Measurements from ENCODE around the gene AHNAK.

DNA sequence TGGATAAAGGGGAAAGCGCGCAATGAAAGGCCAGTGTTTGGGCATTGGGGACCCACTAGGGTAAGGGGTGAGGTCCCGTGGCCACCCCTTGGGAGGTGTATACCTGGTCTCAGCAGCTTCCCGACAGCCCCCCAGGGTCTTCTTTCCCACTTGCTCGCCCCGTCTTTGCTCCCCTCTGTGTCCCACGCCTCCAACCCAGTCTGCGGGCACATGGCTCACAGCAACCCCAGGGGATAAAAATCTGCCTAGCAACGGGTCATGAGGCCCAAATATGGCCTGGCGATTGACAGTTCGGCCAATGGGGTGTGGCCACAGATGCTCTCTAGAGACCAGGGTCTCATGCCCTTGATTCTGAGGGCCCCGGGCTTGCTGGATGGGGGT lies 41.6 kb downstream of the AHNAK start:
- TF ChIP-seq, protein P1, sequence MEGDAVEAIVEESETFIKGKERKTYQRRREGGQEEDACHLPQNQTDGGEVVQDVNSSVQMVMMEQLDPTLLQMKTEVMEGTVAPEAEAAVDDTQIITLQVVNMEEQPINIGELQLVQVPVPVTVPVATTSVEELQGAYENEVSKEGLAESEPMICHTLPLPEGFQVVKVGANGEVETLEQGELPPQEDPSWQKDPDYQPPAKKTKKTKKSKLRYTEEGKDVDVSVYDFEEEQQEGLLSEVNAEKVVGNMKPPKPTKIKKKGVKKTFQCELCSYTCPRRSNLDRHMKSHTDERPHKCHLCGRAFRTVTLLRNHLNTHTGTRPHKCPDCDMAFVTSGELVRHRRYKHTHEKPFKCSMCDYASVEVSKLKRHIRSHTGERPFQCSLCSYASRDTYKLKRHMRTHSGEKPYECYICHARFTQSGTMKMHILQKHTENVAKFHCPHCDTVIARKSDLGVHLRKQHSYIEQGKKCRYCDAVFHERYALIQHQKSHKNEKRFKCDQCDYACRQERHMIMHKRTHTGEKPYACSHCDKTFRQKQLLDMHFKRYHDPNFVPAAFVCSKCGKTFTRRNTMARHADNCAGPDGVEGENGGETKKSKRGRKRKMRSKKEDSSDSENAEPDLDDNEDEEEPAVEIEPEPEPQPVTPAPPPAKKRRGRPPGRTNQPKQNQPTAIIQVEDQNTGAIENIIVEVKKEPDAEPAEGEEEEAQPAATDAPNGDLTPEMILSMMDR (conservative IDR thresholded peaks at IDR 0.05 in 1 of 2, IDR thresholded peaks at IDR 0.05 in 1 of 2; ENCODE audit: extremely low read depth in 1 of 2, insufficient read depth in 1 of 2, low read depth in 1 of 2, low read length in 2 of 2) = no peak
- no peak for TF ChIP-seq EZH2 (IDR thresholded peaks at IDR 0.05; ENCODE audit: borderline replicate concordance, low read length)

Measured in mammary epithelial cell (primary cell).